Measurements from ENCODE around the gene SOX30.

The SOX30 gene

GRCh38 chr5:157594257-157594656, 58.0 kb downstream of the SOX30 start:
- TF ChIP-seq CTCF (conservative IDR thresholded peaks at IDR 0.05; ENCODE audit: low read depth), result no peak
- POLR2A ChIA-PET (ENCODE audit: low non-redundant PET), result no interaction called here
- DNase-seq (ENCODE audit: low spot score), result no peak
- no peak overlapping the region for H3K27ac ChIP-seq
- CTCF ChIA-PET, result interaction anchor here (1.0 kb wide), 1 partner anchor 30 kb away, joined by 3 read pairs; no protein-coding TSS in a partner anchor

DNA sequence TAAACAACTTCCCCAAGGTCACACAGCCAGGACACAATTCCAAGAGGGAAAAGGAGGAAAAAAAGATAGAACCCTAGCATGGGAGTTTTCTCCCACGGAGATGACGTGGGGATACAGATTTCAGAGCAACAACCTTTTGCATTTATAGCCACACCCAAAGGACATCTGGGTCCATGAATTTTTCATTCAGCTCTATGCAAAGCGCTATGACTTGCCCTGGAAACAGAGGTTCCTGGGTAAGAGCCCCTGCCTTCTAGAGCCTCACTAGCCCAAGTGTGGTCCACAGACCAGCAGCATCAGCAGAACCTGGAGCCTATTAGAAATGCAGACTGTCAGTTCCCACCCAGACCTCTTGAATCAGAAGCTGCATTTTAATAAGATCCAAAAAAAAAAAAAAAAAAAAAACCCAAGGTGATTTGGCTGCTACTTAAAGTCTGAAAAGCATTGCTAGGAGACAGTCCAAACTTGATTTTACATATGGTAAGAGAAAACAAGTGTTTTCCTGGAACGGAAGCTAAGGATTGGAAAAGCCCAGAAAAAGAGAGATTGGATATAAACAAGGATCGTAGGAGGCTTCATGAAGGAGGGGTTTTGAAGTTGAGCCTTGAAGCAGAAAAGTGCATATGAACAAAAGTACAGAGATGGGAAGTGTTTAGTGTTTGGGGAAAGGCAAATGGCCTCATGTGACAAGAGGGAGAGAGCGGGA, 59.0 kb downstream of the SOX30 start:
- ChIA-PET POLR2A (ENCODE audit: low non-redundant PET) (no interaction called here), CTCF (no interaction called here)
- no peak for TF ChIP-seq CTCF (conservative IDR thresholded peaks at IDR 0.05; ENCODE audit: low read depth)

GRCh38 chr5:157592594-157592993, 59.6 kb downstream of the SOX30 start:
- no peak for TF ChIP-seq CTCF (conservative IDR thresholded peaks at IDR 0.05; ENCODE audit: low read depth)
- CTCF ChIA-PET, result no interaction called here
- no peak for DNase-seq (ENCODE audit: low spot score)
- POLR2A ChIA-PET (ENCODE audit: low non-redundant PET), result no interaction called here
- no peak overlapping the region for H3K27ac ChIP-seq

More for the DNA sequence above, 59.0 kb downstream of the SOX30 start:
- no peak overlapping the region for H3K27ac ChIP-seq
- DNase-seq (ENCODE audit: low spot score), result no peak

- CTCF ChIA-PET, result interaction anchor here (0.7 kb wide), 1 partner anchor 27 kb away, joined by 4 read pairs; no protein-coding TSS in a partner anchor
- POLR2A ChIA-PET (ENCODE audit: low non-redundant PET), result no interaction called here
- TF ChIP-seq CTCF (conservative IDR thresholded peaks at IDR 0.05; ENCODE audit: low read depth), result no peak
- no peak for DNase-seq (ENCODE audit: low spot score)
- no peak overlapping the region for H3K27ac ChIP-seq
Observed at GRCh38 chr5:157590478-157590877, 61.8 kb downstream of the SOX30 start.

DNA sequence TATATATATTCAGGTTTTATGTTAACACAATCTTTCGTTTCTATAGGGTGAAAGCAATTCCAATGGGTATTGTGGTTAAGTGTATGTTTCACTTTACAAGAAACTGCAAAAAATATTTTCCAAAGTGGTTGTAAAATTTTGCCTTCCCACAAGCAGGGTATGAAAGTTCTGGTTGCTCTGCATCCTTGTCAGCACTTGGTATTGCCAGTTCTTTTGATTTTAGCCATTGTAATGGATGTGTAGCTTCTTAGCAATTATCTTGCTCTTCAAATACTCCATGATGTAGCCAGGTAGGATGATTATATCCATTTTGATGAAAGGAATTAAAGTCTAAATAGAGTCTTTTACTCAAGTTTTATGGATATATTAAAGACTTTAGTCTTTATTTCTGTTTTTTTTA, 67.6 kb downstream of the SOX30 start:
- no peak for TF ChIP-seq CTCF (conservative IDR thresholded peaks at IDR 0.05; ENCODE audit: low read depth)
- H3K27ac ChIP-seq, result no peak overlapping the region
- DNase-seq (ENCODE audit: low spot score), result no peak
- CTCF ChIA-PET, result no interaction called here
- POLR2A ChIA-PET (ENCODE audit: low non-redundant PET), result no interaction called here

DNA sequence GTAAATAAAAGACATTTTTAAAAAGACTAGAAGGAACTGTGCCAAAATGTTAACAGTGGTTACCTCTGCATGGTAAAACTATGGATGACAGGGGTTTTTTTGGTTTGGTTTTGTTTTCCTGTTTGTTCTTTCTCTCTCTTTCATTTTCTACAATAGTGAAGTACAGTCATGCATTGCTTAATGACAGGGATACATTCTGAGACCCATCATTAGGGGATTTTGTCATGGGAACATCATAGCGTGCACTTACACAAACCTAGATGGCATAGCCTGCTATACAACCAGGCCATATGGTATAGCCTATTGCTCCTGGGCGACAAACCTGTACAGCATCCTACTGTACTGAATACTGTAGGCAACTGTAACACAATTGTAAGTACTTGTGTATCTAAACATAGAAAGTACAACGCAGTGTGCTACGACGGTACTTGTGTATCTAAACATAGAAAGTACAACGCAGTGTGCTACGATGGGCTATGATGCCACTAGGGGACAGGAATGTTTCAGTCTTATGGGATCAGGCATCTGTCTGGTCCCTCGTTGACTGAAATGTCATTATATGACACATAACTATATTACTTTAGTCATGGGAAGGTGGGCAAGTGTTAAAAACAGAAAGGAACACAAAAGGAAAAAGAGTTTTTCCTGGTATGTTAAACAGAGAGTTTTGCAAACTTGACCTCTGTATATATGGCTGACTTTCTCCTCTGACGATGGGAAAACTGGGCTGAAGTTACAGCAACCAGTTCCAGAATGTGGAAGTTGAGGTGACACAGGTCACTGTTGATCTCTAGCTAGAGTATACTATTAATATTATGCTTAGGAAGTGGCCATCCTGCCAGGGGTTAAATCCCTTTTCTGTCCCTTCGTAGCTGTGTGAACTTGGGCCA, 69.3 kb downstream of the SOX30 start:
- no peak for TF ChIP-seq CTCF (conservative IDR thresholded peaks at IDR 0.05; ENCODE audit: low read depth)
- no peak for DNase-seq (ENCODE audit: low spot score)
- CTCF ChIA-PET, result no interaction called here
- no peak overlapping the region for H3K27ac ChIP-seq
- POLR2A ChIA-PET (ENCODE audit: low non-redundant PET), result no interaction called here
